ENCODE results near the gene JMJD8. TPM values are rescaled to one million over a fixed set of nuclear protein-coding genes. Genes with fewer than 3 reads are reported as not detected.

JMJD8 gene
- total and polyA plus RNA-seq, 9 of the 15 experiments (the other 6 are each of a cell fraction or from before 2014, with no cell fraction given) = 1.2 to 50.6 (median 29.3) TPM

GRCh38 chr16:728131-728889 is 44.2 kb upstream of the JMJD8 start (continued):
- TF ChIP-seq CHD4 (IDR thresholded peaks at IDR 0.05; ENCODE audit: insufficient read depth, insufficient replicate concordance, low read depth, low read length, poor library complexity, severe bottlenecking) = no peak
- TF ChIP-seq NEUROD1 (IDR thresholded peaks at IDR 0.05; ENCODE audit: borderline replicate concordance, low read depth, low read length, partially characterized antibody) = no peak
- TF ChIP-seq KLF1 (tag; IDR thresholded peaks at IDR 0.05) = no peak
- no peak for TF ChIP-seq HDAC3 (IDR thresholded peaks at IDR 0.05; ENCODE audit: borderline replicate concordance, partially characterized antibody)
- TF ChIP-seq BDP1 (IDR thresholded peaks at IDR 0.05; ENCODE audit: insufficient read depth, insufficient read length) = no peak
- TF ChIP-seq FOSL1 (tag; conservative IDR thresholded peaks at IDR 0.05) = 0 out of 2 replicates have a peak, but pooled peaks have one; percentile 15
- TF ChIP-seq ILK (tag; IDR thresholded peaks at IDR 0.05; ENCODE audit: borderline replicate concordance, low read depth) = no peak
- peak; percentile 35; the same call in 1 of the 2 replicates for TF ChIP-seq RB1 (IDR thresholded peaks at IDR 0.05; ENCODE audit: low read depth)
- peak; percentile 74 for TF ChIP-seq GABPA (tag; conservative IDR thresholded peaks at IDR 0.05; ENCODE audit: low read depth)
- 0 out of 2 replicates have a peak, but pooled peaks have one; percentile 14 for TF ChIP-seq JUN (IDR thresholded peaks at IDR 0.05; ENCODE audit: borderline replicate concordance, low read depth, low read length)
- TF ChIP-seq JUN (CRISPR knock-in tag; IDR thresholded peaks at IDR 0.05; ENCODE audit: borderline replicate concordance) = no peak
- TF ChIP-seq EHMT2 (IDR thresholded peaks at IDR 0.05) = no peak
- TF ChIP-seq MEIS2 (IDR thresholded peaks at IDR 0.05; ENCODE audit: partially characterized antibody) = no peak
- peak; percentile 46 to 71; a peak in 3 of 4 replicates for TF ChIP-seq MAZ (CRISPR knock-in tag; conservative IDR thresholded peaks at IDR 0.05 in 1 of 2, IDR thresholded peaks at IDR 0.05 in 1 of 2)
- no peak for TF ChIP-seq ZNF121 (CRISPR knock-in tag; conservative IDR thresholded peaks at IDR 0.05)
- no peak for TF ChIP-seq ESRRB (CRISPR knock-in tag; IDR thresholded peaks at IDR 0.05; ENCODE audit: borderline replicate concordance)
- TF ChIP-seq RAD51 (IDR thresholded peaks at IDR 0.05; ENCODE audit: borderline replicate concordance, low read depth) = no peak
- no peak for TF ChIP-seq E2F5 (CRISPR knock-in tag; IDR thresholded peaks at IDR 0.05)
- TF ChIP-seq ZKSCAN1 (IDR thresholded peaks at IDR 0.05; ENCODE audit: low read depth, low read length) = no peak
- TF ChIP-seq CEBPG (CRISPR knock-in tag; IDR thresholded peaks at IDR 0.05) = no peak
- TF ChIP-seq CEBPG (tag; conservative IDR thresholded peaks at IDR 0.05 in 1 of 2, IDR thresholded peaks at IDR 0.05 in 1 of 2) = no peak
- TF ChIP-seq SP1 (CRISPR knock-in tag; IDR thresholded peaks at IDR 0.05) = peak; percentile 27; the same call in 1 of the 2 replicates
- no peak for TF ChIP-seq TSHZ1 (CRISPR knock-in tag; IDR thresholded peaks at IDR 0.05)
- 0 out of 2 replicates have a peak, but pooled peaks have one; percentile 4 for TF ChIP-seq POLR2AphosphoS5 (IDR thresholded peaks at IDR 0.05; ENCODE audit: control insufficient read depth, insufficient read depth, low read depth, low read length)

Data from K562 (cell line).